NCI-H526 (cell line): ENCODE data around the gene AXL.
"Not testable (repeated sequence)": the region's sequence is repeated elsewhere in the genome, so short reads cannot be mapped to it uniquely, and the experiment has no call there.

ENCODE experiments used
- DNase-seq, 2 experiments: peaks; one replicate each; lab custom pipeline; 2025; lab: John Stamatoyannopoulos, UW

AXL gene

GRCh38 chr19:41218615-41219507 lies at the start of gene AXL:
Gene AXL (plus strand): TSS chr19:41219223. CDS start chr19:41219393, 170 bp downstream.
- no peak for DNase-seq

- no peak for DNase-seq
Measured at GRCh38 chr19:41172297-41173164, 46.5 kb upstream of the AXL start.

GRCh38 chr19:41174297-41174928 lies 44.6 kb upstream of the AXL start:
- DNase-seq, result no peak

- DNase-seq, result no peak
Measured at GRCh38 chr19:41175801-41176777, 42.9 kb upstream of the AXL start.

GRCh38 chr19:41180173-41180572 lies 38.9 kb upstream of the AXL start:
- not testable (repeated sequence) for DNase-seq

GRCh38 chr19:41186971-41187883 lies 31.8 kb upstream of the AXL start:
- DNase-seq, result no peak

GRCh38 chr19:41187884-41188279 lies 31.1 kb upstream of the AXL start:
- DNase-seq, result no peak

- no peak for DNase-seq
Measured at GRCh38 chr19:41189425-41190065, 29.5 kb upstream of the AXL start.

- DNase-seq, result no peak
Measured at GRCh38 chr19:41192574-41193429, 26.2 kb upstream of the AXL start, which contains the start of gene CYP2S1. Gene CYP2S1 (plus strand): TSS chr19:41193219. CDS start chr19:41193265, 46 bp downstream.

GRCh38 chr19:41193430-41194156 lies 25.4 kb upstream of the AXL start:
- DNase-seq, result no peak

- DNase-seq, result no peak
Measured at GRCh38 chr19:41194157-41194552, 24.9 kb upstream of the AXL start.

- no peak for DNase-seq
Measured at GRCh38 chr19:41195675-41196497, 23.1 kb upstream of the AXL start.

- DNase-seq, result no peak
Measured at GRCh38 chr19:41198559-41198958, 20.5 kb upstream of the AXL start.

- no peak for DNase-seq
Measured at GRCh38 chr19:41203371-41203770, 15.7 kb upstream of the AXL start.

GRCh38 chr19:41204338-41204737 lies 14.7 kb upstream of the AXL start:
- peak; percentile 56 to 84 for DNase-seq

- no peak for DNase-seq
Measured at GRCh38 chr19:41205995-41206394, 13.0 kb upstream of the AXL start.

GRCh38 chr19:41206456-41206855 lies 12.6 kb upstream of the AXL start:
- no peak for DNase-seq
